SK-N-SH treated with all-trans-retinoic acid at 6 μM for 48 hours (cell line): ENCODE data around the gene PIM2.

Experiments used
- ARNTL ChIP-seq: fragments of 450-650 bp; formaldehyde crosslinking; IDR thresholded peaks from 2 replicates; pipeline ENCODE4 v1.5.0; 2020; ENCODE audit warnings: low read depth, mild to moderate bottlenecking, moderate library complexity, borderline replicate concordance
- CREB5 ChIP-seq: fragments of 250-450 bp; sonication (Bioruptor Pico); IDR thresholded peaks from 2 replicates; pipeline ENCODE4 v1.5.1; 2020; ENCODE audit warnings: low read depth, mild to moderate bottlenecking, moderate library complexity
- ESRRG ChIP-seq: fragments of 250-450 bp; sonication (Bioruptor Pico); IDR thresholded peaks from 2 replicates; pipeline ENCODE4 v1.6.1; 2021; ENCODE audit warnings: mild to moderate bottlenecking
- POU6F1 ChIP-seq: fragments of 250-450 bp; sonication (Bioruptor Pico); IDR thresholded peaks from 2 replicates; pipeline ENCODE4 v1.8.0; 2021; ENCODE audit warnings: low read depth, mild to moderate bottlenecking, moderate library complexity, borderline replicate concordance
- TCF4 ChIP-seq: fragments of 250-450 bp; sonication (Bioruptor Pico); IDR thresholded peaks from 2 replicates; pipeline ENCODE4 v1.8.0; 2021; ENCODE audit warnings: mild to moderate bottlenecking, moderate library complexity, borderline replicate concordance
- ZFP3 ChIP-seq: fragments of 250-450 bp; sonication (Bioruptor Pico); IDR thresholded peaks from 2 replicates; pipeline ENCODE4 v1.5.0; 2020; ENCODE audit warnings: mild to moderate bottlenecking, moderate library complexity
- ZFP30 ChIP-seq: fragments of 450-650 bp; formaldehyde crosslinking; IDR thresholded peaks from 2 replicates; pipeline ENCODE4 v1.5.0; 2022; ENCODE audit warnings: mild to moderate bottlenecking, moderate library complexity
- ZNF565 ChIP-seq: fragments of 450-650 bp; formaldehyde crosslinking; conservative IDR thresholded peaks from 2 replicates; pipeline ENCODE4 v1.5.0; 2020; ENCODE audit warnings: low read depth, mild to moderate bottlenecking, moderate library complexity
- ZNF70 ChIP-seq: fragments of 450-650 bp; formaldehyde crosslinking; IDR thresholded peaks from 2 replicates; pipeline ENCODE4 v1.5.0; 2020; ENCODE audit warnings: mild to moderate bottlenecking, moderate library complexity

- TF ChIP-seq ZNF565 (CRISPR knock-in tag) (no peak), TCF4 (CRISPR knock-in tag) (no peak), POU6F1 (no peak), ZFP3 (no peak), CREB5 (CRISPR knock-in tag) (no peak), ZNF70 (CRISPR knock-in tag) (no peak), ESRRG (CRISPR knock-in tag) (no peak), ARNTL (CRISPR knock-in tag) (no peak), ZFP30 (CRISPR knock-in tag) (no peak)
Observed at GRCh38 chrX:48903290-48903689, 15.5 kb downstream of the PIM2 start.
